H54 (cell line): ENCODE results near the gene MT1H.
A peak's percentile ranks its signal among the peaks of the same experiment; 100 is the strongest.

Source experiments
- DNase-seq: peaks from one replicate; pipeline ENCODE4 v3.0.0; 2011; ENCODE audit warnings: low spot score, mixed read lengths; ENCODE audit not compliant: insufficient read length
- FAIRE-seq: peaks from 3 replicates; lab custom pipeline; 2011; peaks lifted over from hg19 to GRCh38; lab: Jason Lieb, UNC
- POLR2A ChIP-seq: IDR thresholded peaks from 2 replicates; pipeline ENCODE4 v1.6.1; 2011; ENCODE audit warnings: low read depth, mild to moderate bottlenecking, low read length

The MT1H gene

GRCh38 chr16:56681939-56682702 lies 12.5 kb downstream of the MT1H start, which contains the start of gene MT1X:
Gene MT1X, plus strand, starts transcription at chr16:56682470. Its CDS starts 71 bp downstream, at chr16:56682541.
- FAIRE-seq (no peak), DNase-seq (peak; percentile 89)
- peak; percentile 90 for TF ChIP-seq POLR2A

DNA sequence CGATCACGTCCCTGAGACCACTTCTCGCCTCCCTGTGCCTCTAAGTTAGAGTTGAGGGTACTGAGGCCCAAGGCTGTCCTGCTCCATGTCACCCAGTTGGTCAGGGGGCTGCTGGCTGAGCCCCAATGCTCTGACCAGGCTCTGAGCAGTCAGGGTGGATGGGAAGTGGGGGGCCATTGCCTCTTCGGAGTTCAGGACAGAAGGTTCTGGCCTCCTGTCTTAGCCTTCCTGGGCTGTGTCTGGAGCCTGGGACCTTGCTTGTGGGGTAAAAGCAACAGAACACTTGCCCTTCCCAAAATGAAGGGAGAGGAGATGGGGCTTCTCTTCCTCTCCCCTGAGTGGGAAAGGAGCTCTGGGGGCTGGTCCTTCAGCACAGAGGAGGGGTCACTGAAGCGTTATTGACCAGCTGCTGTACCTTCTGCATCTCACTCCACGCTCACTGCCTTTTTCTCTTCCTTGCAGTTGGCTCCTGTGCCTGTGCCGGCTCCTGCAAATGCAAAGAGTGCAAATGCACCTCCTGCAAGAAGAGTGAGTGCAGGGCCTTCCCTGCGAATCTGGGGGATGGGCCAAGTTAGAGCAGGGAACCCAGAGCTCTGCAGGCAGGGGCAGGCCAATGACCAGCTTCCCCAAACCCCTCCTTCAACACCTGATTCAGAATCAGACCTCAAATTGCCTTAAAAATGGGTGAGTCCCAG lies 13.2 kb downstream of the MT1H start:
- no peak for TF ChIP-seq POLR2A
- DNase-seq, result no peak
- no peak for FAIRE-seq

DNA sequence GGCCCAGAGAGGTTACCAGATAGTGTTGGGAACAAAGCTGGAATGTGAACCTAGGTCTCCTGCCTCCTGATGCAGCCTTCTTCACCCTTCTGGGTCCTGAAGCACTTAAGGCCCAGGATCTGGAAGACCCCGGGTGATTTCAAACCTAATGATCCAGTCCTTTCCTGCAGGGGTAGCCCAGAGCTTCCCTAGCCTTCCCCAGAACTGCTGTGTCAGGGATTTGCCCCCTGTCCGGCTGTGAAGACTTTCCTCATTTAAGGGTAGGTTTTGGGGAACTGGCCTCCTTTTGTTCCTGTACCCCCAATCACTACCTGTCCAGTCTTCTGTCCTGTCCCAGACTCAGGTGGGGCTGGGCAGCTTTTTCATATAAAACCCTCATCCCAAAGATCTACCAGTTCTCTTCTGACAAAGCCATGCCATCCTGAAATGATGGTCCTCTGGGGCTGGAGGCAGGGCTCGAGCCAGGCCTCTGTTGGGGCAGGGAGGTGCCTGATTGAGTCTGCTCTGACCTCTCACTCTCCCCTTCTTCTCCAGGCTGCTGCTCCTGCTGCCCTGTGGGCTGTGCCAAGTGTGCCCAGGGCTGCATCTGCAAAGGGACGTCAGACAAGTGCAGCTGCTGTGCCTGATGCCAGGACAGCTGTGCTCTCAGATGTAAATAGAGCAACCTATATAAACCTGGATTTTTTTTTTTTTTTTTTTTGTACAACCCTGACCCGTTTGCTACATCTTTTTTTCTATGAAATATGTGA lies 14.0 kb downstream of the MT1H start:
- DNase-seq (no peak), FAIRE-seq (no peak)
- TF ChIP-seq POLR2A, result no peak

GRCh38 chr16:56684256-56684925 lies 14.8 kb downstream of the MT1H start:
- FAIRE-seq, result no peak
- DNase-seq, result no peak
- TF ChIP-seq POLR2A, result peak; percentile 21; the same call in 1 of the 2 replicates

GRCh38 chr16:56684926-56685590 lies 15.4 kb downstream of the MT1H start:
- DNase-seq (no peak), FAIRE-seq (no peak)
- TF ChIP-seq POLR2A, result no peak

DNA sequence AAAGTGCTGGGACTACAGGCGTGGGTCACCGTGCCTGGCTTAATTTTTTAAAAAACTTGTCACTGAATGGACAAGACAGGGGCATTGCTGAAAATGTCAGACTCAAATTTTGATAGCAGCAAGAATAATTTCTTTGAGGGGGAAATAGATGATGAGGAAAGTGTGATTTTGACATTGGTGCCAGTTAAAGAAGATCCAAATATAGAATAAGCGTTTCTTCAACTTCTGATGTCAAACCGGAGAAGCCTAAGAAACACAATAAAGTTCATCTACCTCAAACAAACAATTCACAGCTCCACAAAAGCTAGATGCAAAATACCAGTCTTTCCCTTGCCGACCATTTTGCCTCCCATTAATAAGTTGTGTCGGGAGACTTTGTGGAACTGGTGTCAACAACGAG lies 17.1 kb downstream of the MT1H start:
- no peak for TF ChIP-seq POLR2A
- FAIRE-seq (no peak), DNase-seq (no peak)

- FAIRE-seq, result no peak
- DNase-seq, result no peak
- no peak for TF ChIP-seq POLR2A
Observed at GRCh38 chr16:56688762-56689161, 19.1 kb downstream of the MT1H start.

GRCh38 chr16:56689171-56689570 lies 19.6 kb downstream of the MT1H start:
- TF ChIP-seq POLR2A, result no peak
- FAIRE-seq, result no peak
- no peak for DNase-seq

DNA sequence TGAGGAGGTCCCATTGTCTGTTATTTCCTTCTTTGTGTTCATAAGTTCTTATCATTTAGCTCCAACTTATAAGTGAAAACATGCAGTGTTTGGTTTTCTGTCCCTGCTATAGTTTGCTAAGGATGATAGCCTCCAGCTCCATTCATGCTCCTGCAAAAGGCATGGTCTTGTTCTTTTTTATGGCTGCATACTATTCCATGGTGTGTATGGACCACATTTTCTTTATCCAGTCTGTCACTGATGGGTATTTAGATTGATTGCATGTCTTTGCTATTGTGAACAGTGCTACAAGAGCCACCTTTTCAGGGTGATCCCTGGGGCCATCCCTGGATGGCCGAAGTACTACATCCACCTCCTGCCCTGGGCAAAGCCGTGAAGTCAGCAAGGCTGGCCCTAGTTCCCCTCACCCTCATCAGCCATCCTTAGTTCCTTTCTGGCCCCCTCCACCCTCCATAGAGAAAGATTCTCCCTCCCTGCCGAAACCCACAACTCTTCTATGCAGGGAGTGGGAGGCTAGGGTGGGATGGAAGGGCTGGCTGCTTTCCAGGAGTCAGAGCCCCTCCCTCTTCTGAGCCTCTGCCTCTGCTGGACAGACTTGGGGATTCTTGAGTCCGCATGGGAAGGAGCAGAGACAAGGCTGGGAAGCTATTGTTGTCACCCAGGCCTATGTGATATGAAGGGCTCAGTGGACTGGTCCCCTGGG lies 21.0 kb downstream of the MT1H start:
- DNase-seq (no peak), FAIRE-seq (no peak)
- no peak for TF ChIP-seq POLR2A

DNA sequence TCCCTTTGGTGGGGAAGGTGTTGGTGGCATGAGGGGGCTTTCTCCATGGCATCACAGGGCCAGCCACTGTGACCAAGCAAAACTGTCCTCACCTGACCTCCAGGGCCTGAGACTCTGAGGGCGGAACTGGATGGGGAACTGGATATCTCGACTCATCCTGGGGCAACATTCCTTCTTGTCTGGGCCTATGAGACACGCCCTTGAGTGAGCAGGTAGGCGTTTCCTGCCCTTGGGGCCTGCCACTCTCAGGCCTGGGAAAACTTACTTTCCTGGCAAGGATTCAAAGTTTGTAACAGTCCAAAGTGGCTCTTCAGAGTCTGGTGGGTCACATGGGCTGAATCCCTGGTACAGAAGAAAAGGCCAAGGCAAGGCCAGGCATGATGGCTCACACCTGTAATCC lies 22.3 kb downstream of the MT1H start:
- TF ChIP-seq POLR2A, result no peak
- peak; percentile 43 for FAIRE-seq
- DNase-seq, result peak; percentile 73

- no peak for TF ChIP-seq POLR2A
- DNase-seq, result no peak
- FAIRE-seq, result no peak
Observed at GRCh38 chr16:56695246-56695645, 25.6 kb downstream of the MT1H start.

DNA sequence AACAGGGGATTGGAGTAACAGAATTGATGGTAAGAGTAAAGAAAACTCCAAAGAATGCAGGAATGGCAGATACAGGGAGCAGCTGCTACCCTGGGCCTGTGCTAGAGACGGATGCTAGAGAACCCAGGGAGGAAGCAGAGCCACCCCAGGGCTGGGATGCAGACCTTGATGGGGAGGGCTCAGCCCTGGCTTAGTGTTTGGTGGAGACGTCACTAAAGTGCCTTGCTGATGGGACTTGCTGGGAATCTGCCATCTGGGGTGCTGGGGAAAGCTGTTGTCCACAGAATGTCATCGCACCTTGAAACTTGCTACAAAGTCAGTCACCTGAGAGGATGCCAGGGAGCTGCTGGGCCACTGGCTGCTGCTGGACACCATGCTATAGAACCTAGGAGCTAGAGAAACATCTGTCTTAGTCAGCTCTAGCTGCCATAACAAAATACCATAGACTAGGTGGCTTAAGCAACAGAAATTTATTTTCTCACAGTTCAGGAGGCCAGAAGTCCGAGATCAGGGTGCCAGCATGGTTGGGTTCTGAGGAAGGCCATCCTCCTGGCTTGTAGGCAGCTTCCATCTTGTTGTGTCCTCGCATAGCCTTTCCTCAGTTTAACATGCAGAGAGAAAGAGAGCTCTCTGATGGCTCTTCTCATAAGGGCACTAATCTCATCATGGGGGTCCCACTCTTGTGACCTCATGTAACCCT lies 28.0 kb downstream of the MT1H start:
- TF ChIP-seq POLR2A, result no peak
- no peak for FAIRE-seq

More for the DNA sequence above, 28.0 kb downstream of the MT1H start:
- DNase-seq, result no peak
